Esophagus muscularis mucosa (tissue), 4 donors: ENCODE data around the gene CHI3L2. TPM values are rescaled to one million over a fixed set of nuclear protein-coding genes. Genes with fewer than 3 reads are reported as not detected.
A peak's percentile ranks its signal among the peaks of the same experiment; 100 is the strongest.

Source experiments
- DNase-seq: peaks from one replicate; pipeline ENCODE4 v3.0.0-alpha.2; 2017; ENCODE audit errors: extremely low spot score
- H3K27ac ChIP-seq, 4 donors: fragments of 200-600 bp; sonication (generic); replicated peaks in 1 of 4; 1 replicate in 3 of 4; 2 replicates in 1 of 4; pipeline ENCODE4 v1.5.1; 2016 to 2019; ENCODE audit warnings: mild to moderate bottlenecking in 1 of 4
- H3K27me3 ChIP-seq, 4 donors: fragments of 200-600 bp; sonication (generic); one replicate each; pipeline versions ENCODE4 v1.5.1 to v1.6.0; 2016 to 2019
- H3K36me3 ChIP-seq, 4 donors: fragments of 200-600 bp; sonication (generic); one replicate each; pipeline ENCODE4 v1.5.1; 2016 to 2019
- H3K4me1 ChIP-seq, 4 donors: fragments of 200-600 bp; sonication (generic); one replicate each; pipeline ENCODE4 v1.5.1; 2016 to 2019
- H3K4me3 ChIP-seq, 4 donors: fragments of 200-600 bp; sonication (generic); 1 replicate in 2 of 4; 2 replicates in 2 of 4; pipeline ENCODE4 v1.5.1; 2016 to 2019; ENCODE audit warnings: mild to moderate bottlenecking in 4 of 4, moderate library complexity in 1 of 4
- H3K9me3 ChIP-seq, 4 donors: fragments of 200-600 bp; sonication (generic); 1 replicate in 3 of 4; 2 replicates in 1 of 4; pipeline ENCODE4 v1.5.1; 2016 to 2019
- EP300 ChIP-seq: sonication (generic); formaldehyde crosslinking; IDR thresholded peaks from one replicate; pipeline ENCODE4 v1.6.1; 2017; ENCODE audit warnings: antibody characterized with exemption
- POLR2A ChIP-seq: fragments of 450-650 bp; IDR thresholded peaks from one replicate; pipeline ENCODE4 v1.6.1; 2017; ENCODE audit warnings: antibody characterized with exemption, moderate library complexity, mild to moderate bottlenecking, low read depth
- POLR2AphosphoS5 ChIP-seq, 2 donors: sonication (generic); formaldehyde crosslinking; IDR thresholded peaks; one replicate each; pipeline ENCODE4 v1.6.1; 2017; ENCODE audit warnings: antibody characterized with exemption in 2 of 2
- WGBS: methylation state at CpG from one replicate; pipeline ENCODE4 v1.1.5; 2018; 5-methylcytosine and 5-hydroxymethylcytosine counted together
- intact Hi-C: fragments of 100-400 bp; cut with DNase I; formaldehyde crosslinking; loops from one replicate; pipeline ENCODE4 v1.15.1; 2023
- total RNA-seq, 4 donors: library from RNA; depleted of rRNA; stranded (reverse); fragments of >200 nt; gene quantifications; one replicate each; pipeline versions ENCODE4 v1.1.0 to v1.2.1, GENCODE V29; 2016
- TF ChIP-seq, protein P1 (sequence below), 3 experiments: fragments of 200-600 bp in 2 of 3; fragments of 450-650 bp in 1 of 3; sonication (generic) in 2 of 3; IDR thresholded peaks; one replicate each; pipeline ENCODE4 v1.5.1; 2017 to 2019; ENCODE audit warnings: antibody characterized with exemption in 3 of 3, mild to moderate bottlenecking in 2 of 3, moderate library complexity in 1 of 3

The CHI3L2 gene
- total RNA-seq, 4 donors from 2014 or later = 1.7 to 5.4 TPM; not detected in 2

DNA sequence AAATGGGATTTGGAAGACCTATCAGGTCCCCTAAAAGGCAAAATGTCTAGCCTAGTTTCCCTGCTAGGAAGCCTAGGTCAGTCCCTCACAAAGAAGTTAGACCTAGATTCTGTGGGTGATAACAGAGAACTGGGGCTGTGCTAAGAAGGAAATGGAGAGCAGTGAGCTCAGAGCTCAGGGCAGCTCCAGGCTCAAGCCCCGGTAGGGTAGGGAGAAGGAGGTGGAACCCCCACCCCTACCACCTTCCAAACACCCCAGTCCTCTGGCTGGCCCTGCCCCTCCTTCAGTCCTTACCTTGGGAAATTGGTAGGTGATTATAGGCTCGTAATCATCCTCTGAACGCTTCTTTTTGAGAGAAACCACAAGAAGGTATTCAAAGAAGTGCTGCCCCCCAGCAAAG, 28.2 kb upstream of the CHI3L2 start:
- peaks cover 8 to 29% (median 20%) of the 10 kb centered on the region in 4 donors for H3K4me1 ChIP-seq
- H3K27ac ChIP-seq = peak overlapping the region; percentile 33 to 55 (median 34)
- peak overlapping the region; percentile 17 to 41 (median 21) for H3K4me3 ChIP-seq
- peak; percentile 60 for DNase-seq
- peaks cover 0 to 18% (median 10%) of the 10 kb centered on the region in 4 donors for H3K27me3 ChIP-seq
- H3K9me3 ChIP-seq = no peaks in the 10 kb centered on the region
- WGBS = 87% methylated on average over 3 of the region's 3 CpGs
- TF ChIP-seq, protein P1, sequence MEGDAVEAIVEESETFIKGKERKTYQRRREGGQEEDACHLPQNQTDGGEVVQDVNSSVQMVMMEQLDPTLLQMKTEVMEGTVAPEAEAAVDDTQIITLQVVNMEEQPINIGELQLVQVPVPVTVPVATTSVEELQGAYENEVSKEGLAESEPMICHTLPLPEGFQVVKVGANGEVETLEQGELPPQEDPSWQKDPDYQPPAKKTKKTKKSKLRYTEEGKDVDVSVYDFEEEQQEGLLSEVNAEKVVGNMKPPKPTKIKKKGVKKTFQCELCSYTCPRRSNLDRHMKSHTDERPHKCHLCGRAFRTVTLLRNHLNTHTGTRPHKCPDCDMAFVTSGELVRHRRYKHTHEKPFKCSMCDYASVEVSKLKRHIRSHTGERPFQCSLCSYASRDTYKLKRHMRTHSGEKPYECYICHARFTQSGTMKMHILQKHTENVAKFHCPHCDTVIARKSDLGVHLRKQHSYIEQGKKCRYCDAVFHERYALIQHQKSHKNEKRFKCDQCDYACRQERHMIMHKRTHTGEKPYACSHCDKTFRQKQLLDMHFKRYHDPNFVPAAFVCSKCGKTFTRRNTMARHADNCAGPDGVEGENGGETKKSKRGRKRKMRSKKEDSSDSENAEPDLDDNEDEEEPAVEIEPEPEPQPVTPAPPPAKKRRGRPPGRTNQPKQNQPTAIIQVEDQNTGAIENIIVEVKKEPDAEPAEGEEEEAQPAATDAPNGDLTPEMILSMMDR (IDR thresholded peaks at IDR 0.05) = no peak
- no peak for TF ChIP-seq POLR2AphosphoS5 (IDR thresholded peaks at IDR 0.05)
- TF ChIP-seq POLR2A = no peak
- TF ChIP-seq EP300 = no peak
- intact Hi-C loops = no loop called here
- no peaks in the 10 kb centered on the region for H3K36me3 ChIP-seq

DNA sequence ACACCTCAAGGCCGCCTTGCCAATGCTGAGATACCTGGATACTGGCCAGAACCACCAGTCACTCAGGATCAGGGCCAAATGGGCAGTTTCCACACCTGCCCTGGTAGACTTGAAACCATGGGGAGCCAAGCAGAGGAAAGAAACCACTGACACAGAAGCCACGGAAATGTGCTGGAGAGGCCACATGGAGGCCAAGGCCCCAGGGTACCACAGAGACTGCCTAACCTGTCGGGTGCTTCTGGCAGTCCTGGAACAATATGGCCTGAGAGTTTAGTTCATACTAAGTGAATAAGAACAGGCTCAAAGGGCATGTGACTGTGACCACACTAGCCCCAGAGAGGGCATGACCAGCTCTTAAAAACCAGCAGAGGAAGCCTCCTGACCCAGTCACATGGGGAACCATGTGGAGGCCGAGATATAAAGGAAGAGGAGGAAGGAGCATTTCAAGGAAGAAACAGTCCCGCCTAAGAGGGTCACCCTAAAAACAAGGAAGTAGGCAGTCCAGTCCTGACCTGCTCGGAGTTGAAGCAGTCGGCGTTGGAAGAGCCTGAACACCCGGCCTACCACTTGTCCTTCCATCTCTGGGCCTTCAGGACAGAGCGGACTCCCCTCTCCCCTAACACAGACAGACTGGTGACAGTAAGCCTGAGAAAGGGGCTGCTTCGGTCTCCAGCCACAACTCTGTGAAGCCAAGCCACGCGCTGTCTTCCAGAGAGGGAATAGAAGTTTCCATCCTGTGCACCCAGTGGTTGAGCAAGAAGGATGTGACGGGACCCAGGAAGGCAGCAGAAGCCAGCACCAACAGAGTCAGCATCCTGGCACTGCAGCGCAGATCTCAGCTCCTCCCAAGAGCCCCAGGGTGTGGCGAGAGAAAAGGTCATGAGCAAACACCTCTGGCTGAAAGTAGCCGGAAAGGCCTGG, 27.4 kb upstream of the CHI3L2 start, which contains the start of gene DENND2D:
Gene DENND2D, minus strand, starts transcription at position 766 of the 921 bp plus-strand sequence. Its CDS starts 187 bp downstream, at position 579.
- Histone ChIP-seq H3K27ac (peak within 1 kb of the TSS; percentile 34 to 55 (median 44)), H3K4me1 (peaks cover 12 to 32% (median 22%) of the 10 kb centered on the region in 4 donors), H3K9me3 (no peaks in the 10 kb centered on the region), H3K4me3 (peak within 1 kb of the TSS; percentile 17 to 41 (median 21)), H3K36me3 (no peaks in the 10 kb centered on the region), H3K27me3 (peaks cover 0 to 26% (median 12%) of the 10 kb centered on the region in 4 donors)
- DNase-seq = peak; percentile 93
- TF ChIP-seq POLR2A (no peak), POLR2AphosphoS5 (IDR thresholded peaks at IDR 0.05) (peak in 1 of 2 donors; percentile 70), EP300 (no peak)
- TF ChIP-seq, protein P1 (IDR thresholded peaks at IDR 0.05) = no peak
- WGBS = 88% methylated on average over 16 of the region's 17 CpGs
- intact Hi-C loops = no loop called here

DNA sequence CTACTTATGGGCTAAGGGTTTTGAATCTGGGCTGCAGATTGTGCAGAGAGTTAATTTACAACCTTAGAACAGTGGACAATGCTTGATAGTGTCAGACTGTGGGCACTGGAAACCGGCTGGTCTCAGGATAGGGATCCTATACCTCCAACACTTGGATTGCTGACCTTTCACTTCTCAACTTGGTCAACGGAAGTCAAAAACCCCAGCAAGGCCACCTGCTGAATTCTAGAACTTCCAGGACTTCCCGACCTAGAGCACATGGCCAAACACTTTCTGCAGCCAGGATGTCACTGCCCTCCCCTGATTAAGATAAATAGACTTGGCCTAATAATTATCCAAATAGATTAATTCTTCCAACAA, 26.7 kb upstream of the CHI3L2 start:
- intact Hi-C loops = no loop called here
- Histone ChIP-seq H3K9me3 (no peaks in the 10 kb centered on the region), H3K4me1 (peaks cover 12 to 32% (median 20%) of the 10 kb centered on the region in 4 donors), H3K36me3 (no peaks in the 10 kb centered on the region), H3K27ac (peak overlapping the region in 3 of 4 donors; percentile 32 to 52 (median 52)), H3K27me3 (peaks cover 0 to 29% (median 12%) of the 10 kb centered on the region in 4 donors), H3K4me3 (no peak overlapping the region)
- 79% methylated on average over 3 of the region's 3 CpGs for WGBS
- DNase-seq = no peak
- TF ChIP-seq POLR2A (no peak), EP300 (no peak), POLR2AphosphoS5 (IDR thresholded peaks at IDR 0.05) (no peak)
- TF ChIP-seq, protein P1 (IDR thresholded peaks at IDR 0.05) = no peak

DNA sequence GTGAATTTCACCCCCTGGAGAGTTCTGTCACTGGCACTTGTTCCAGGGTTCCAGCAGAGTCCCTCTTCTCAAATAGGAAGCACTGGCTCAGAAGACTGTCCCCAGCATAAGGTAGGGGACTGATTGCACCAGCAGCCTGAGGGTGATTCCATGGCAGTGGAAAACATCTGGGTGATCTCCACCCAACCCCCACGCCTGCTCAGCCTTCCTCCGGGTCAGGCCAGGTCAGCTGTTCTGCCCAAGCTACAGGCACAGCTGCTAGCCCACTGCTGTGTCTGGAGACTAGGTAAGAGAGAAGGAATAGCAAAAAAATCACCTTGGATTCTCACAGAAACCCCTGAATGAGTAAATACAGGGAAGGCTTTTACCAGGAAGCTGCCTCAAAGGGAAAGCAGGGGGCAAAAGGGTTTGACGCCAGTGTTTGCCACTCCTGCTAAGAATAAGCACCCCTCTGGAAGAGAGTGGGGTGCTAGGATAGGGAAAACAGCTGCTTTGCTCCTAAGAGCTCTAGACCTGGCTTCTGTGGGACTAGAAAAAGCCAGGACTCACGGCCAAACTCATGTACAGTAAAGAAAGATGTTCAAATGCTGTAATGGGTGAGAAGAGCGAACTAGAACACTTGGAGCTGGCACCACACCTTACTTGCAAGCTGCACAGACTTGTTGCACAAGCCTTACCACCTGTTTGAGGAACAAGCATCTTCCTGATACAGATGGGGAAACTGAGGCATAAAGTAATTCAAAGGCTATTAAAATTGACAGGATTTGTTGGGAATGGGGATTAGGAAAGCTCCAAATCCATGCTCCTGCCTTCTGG, 26.0 kb upstream of the CHI3L2 start:
- no peaks in the 10 kb centered on the region for H3K9me3 ChIP-seq
- no peak for TF ChIP-seq POLR2A
- TF ChIP-seq, protein P1 (IDR thresholded peaks at IDR 0.05) = no peak
- TF ChIP-seq POLR2AphosphoS5 (IDR thresholded peaks at IDR 0.05) = no peak
- TF ChIP-seq EP300 = no peak
- intact Hi-C loops = no loop called here
- H3K36me3 ChIP-seq = no peaks in the 10 kb centered on the region
- peak overlapping the region in 3 of 4 donors; percentile 13 to 52 (median 31) for H3K27ac ChIP-seq
- DNase-seq = peak; percentile 86
- 68% methylated on average over 4 of the region's 5 CpGs for WGBS
- H3K27me3 ChIP-seq = peaks cover 0 to 32% (median 12%) of the 10 kb centered on the region in 4 donors
- H3K4me1 ChIP-seq = peaks cover 12 to 32% (median 20%) of the 10 kb centered on the region in 4 donors
- H3K4me3 ChIP-seq = no peak overlapping the region
